Fibroblast of lung (primary cell): ENCODE measurements around the gene ACTRT2.

Experiments
- CTCF ChIP-seq, 2 donors: IDR thresholded peaks in 1 of 2; conservative IDR thresholded peaks in 1 of 2; 1 replicate in 1 of 2; 2 replicates in 1 of 2; pipeline ENCODE4 v1.5.1; 2011 to 2012; ENCODE audit warnings: low read length in 2 of 2, control low read depth in 1 of 2, inconsistent platforms in 1 of 2, low read depth in 1 of 2, mild to moderate bottlenecking in 1 of 2
- EZH2 ChIP-seq: IDR thresholded peaks from 2 replicates; pipeline ENCODE4 v1.5.1; 2012; ENCODE audit warnings: low read length, control low read depth, mild to moderate bottlenecking; ENCODE audit errors: missing control alignments

DNA sequence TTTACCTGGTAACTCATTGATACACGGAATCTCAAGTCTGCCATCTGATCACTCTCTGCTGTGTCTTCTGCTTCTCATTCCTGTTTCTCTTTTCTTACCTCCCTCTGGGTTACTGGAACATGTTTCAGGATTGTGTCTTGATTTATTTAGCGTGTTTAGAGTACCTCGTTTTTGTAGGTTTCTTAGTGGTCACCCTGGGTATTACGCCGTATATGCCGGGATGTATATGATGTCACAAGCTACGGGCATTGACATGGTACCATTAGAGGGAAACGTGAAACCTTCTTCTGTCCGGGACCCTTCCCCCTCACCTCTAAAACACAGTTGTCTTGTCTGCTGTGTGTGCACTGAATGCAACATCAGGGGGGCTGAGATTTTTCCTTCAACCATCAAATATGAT, 2.8 kb downstream of the ACTRT2 start:
- TF ChIP-seq CTCF (conservative IDR thresholded peaks at IDR 0.05 in 1 of 2, IDR thresholded peaks at IDR 0.05 in 1 of 2; ENCODE audit: low read depth in 1 of 2, low read length in 2 of 2) = no peak
- TF ChIP-seq EZH2 = no peak
